Smooth muscle cell (in vitro differentiated cells): Measurements from ENCODE around the gene SLC19A1. TPM values are rescaled to one million over a fixed set of nuclear protein-coding genes. Genes with fewer than 3 reads are reported as not detected.
"Not testable (repeated sequence)": the region's sequence is repeated elsewhere in the genome, so short reads cannot be mapped to it uniquely, and the experiment has no call there.

Source experiments
- DNase-seq: peaks from one replicate; lab custom pipeline; 2025; ENCODE audit not compliant: unreplicated experiment; lab: John Stamatoyannopoulos, UW
- H2AFZ ChIP-seq: fragments of 200-600 bp; sonication (generic); 2 replicates; pipeline ENCODE4 v1.6.0; 2016; ENCODE audit warnings: antibody characterized with exemption, low read depth, mild to moderate bottlenecking
- H3F3A ChIP-seq: fragments of 200-600 bp; sonication (generic); 2 replicates; pipeline ENCODE4 v1.6.0; 2017; ENCODE audit warnings: antibody characterized with exemption, low read depth
- H3K27ac ChIP-seq: fragments of 200-600 bp; sonication (generic); 2 replicates; pipeline ENCODE4 v1.5.1; 2016; ENCODE audit warnings: low read depth, mild to moderate bottlenecking
- H3K27me3 ChIP-seq: fragments of 200-600 bp; sonication (generic); 2 replicates; pipeline ENCODE4 v1.6.1; 2016; ENCODE audit warnings: low read depth, mild to moderate bottlenecking
- H3K36me3 ChIP-seq: fragments of 200-600 bp; sonication (generic); 2 replicates; pipeline ENCODE4 v1.5.1; 2016; ENCODE audit warnings: low read depth
- H3K4me1 ChIP-seq: fragments of 200-600 bp; sonication (generic); 2 replicates; pipeline ENCODE4 v1.5.1; 2016; ENCODE audit warnings: low read depth
- H3K4me2 ChIP-seq: fragments of 200-600 bp; sonication (generic); 2 replicates; pipeline ENCODE4 v1.6.0; 2016; ENCODE audit warnings: mild to moderate bottlenecking
- H3K4me3 ChIP-seq: fragments of 200-600 bp; sonication (generic); 2 replicates; pipeline ENCODE4 v1.5.1; 2016; ENCODE audit warnings: mild to moderate bottlenecking
- H3K79me2 ChIP-seq: fragments of 200-600 bp; sonication (generic); 2 replicates; pipeline ENCODE4 v1.6.0; 2016; ENCODE audit warnings: low read depth, mild to moderate bottlenecking
- H3K9ac ChIP-seq: fragments of 200-600 bp; sonication (generic); 2 replicates; pipeline ENCODE4 v1.6.0; 2016; ENCODE audit warnings: low read depth
- H3K9me3 ChIP-seq: fragments of 200-600 bp; sonication (generic); replicated peaks from 2 replicates; pipeline ENCODE4 v1.5.1; 2016; ENCODE audit warnings: low read depth
- H4K20me1 ChIP-seq: fragments of 200-600 bp; sonication (generic); 2 replicates; pipeline ENCODE4 v1.6.0; 2016; ENCODE audit warnings: low read depth
- CTCF ChIP-seq: fragments of 200-600 bp; sonication (generic); IDR thresholded peaks from 2 replicates; pipeline ENCODE4 v1.5.1; 2017; ENCODE audit warnings: borderline replicate concordance, mild to moderate bottlenecking, antibody characterized with exemption; ENCODE audit not compliant: insufficient read depth, poor library complexity, severe bottlenecking
- WGBS: methylation state at CpG from one replicate; pipeline ENCODE4 v1.1.7; 2016; ENCODE audit warnings: low lambda C conversion rate; 5-methylcytosine and 5-hydroxymethylcytosine counted together
- polyA plus RNA-seq: library from polyadenylated mRNA; unstranded; fragments of >200 nt; fragmentation: Nextera tagmentation; extraction: Ambion mirVana; gene quantifications from 2 replicates; pipeline ENCODE4 v1.2.1, GENCODE V29; 2016
- total RNA-seq: library from RNA; depleted of rRNA; stranded (reverse); fragments of >200 nt; gene quantifications from 2 replicates; pipeline ENCODE4 v1.2.3, GENCODE V29; 2014

Gene SLC19A1
- total and polyA plus RNA-seq, 2 experiments from 2014 or later, result 2.3 to 33.2 TPM

GRCh38 chr21:45528028-45528705 is 14.1 kb downstream of the SLC19A1 start:
- no peak for TF ChIP-seq CTCF
- no peaks in the 10 kb centered on the region for H4K20me1 ChIP-seq
- WGBS, result 89% methylated on average over 18 of the region's 18 CpGs
- no peaks in the 10 kb centered on the region for H3K36me3 ChIP-seq
- H3K4me1 ChIP-seq, result no peaks in the 10 kb centered on the region
- H3F3A ChIP-seq, result no peaks in the 10 kb centered on the region
- H3K79me2 ChIP-seq, result no peaks in the 10 kb centered on the region
- no peak overlapping the region for H3K4me2 ChIP-seq
- H3K9me3 ChIP-seq, result no peaks in the 10 kb centered on the region
- no peak overlapping the region for H2AFZ ChIP-seq
- H3K27ac ChIP-seq, result no peak overlapping the region
- no peak for DNase-seq
- no peaks in the 10 kb centered on the region for H3K27me3 ChIP-seq
- H3K9ac ChIP-seq, result no peak overlapping the region
- H3K4me3 ChIP-seq, result no peak overlapping the region

DNA sequence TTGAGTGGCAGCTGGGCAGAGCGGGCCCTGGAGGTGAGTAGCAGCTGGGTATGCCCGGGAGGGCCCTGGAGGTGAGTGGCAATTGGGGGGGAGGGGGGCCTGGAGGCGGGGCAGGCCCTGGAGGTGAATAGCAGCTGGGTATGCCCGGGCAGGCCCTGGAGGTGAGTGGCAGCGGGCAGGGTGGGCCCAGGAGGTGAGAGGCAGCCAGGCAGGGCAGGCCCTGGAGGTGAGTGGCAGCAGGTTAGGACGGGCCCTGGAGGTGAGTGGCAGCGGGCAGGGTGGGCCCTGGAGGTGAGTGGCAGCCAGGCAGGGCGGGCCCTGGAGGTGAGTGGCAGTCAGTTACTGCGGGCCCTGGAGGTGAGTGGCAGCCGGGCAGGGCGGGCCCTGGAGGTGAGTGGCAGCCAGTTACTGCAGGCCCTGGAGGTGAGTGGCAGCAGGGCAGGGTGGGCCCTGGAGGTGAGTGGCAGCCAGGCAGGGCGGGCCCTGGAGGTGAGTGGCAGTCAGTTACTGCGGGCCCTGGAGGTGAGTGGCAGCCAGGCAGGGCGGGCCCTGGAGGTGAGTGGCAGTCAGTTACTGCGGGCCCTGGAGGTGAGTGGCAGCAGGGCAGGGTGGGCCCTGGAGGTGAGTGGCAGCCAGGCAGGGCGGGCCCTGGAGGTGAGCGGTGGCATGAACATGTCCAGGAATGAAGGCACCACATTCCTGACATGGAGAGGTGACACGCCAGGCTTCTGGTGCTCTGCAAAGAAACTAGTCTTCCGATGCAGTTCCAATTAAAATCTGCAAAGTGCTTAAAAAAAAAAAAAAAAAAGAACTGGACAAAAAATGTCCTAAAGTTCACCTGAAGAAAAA is 14.9 kb downstream of the SLC19A1 start:
- not testable (repeated sequence) for H3K4me3 ChIP-seq, H3K27ac ChIP-seq, H3K4me1 ChIP-seq, H3K79me2 ChIP-seq, H3K27me3 ChIP-seq, H3F3A ChIP-seq, H3K9me3 ChIP-seq, H3K36me3 ChIP-seq, H3K4me2 ChIP-seq, H4K20me1 ChIP-seq, DNase-seq, H2AFZ ChIP-seq, H3K9ac ChIP-seq
- 85% methylated on average over 16 of the region's 19 CpGs for WGBS

GRCh38 chr21:45525910-45526306 is 16.3 kb downstream of the SLC19A1 start:
- TF ChIP-seq CTCF, result no peak
- H3K27me3 ChIP-seq, result no peaks in the 10 kb centered on the region
- H3K9ac ChIP-seq, result no peak overlapping the region
- H4K20me1 ChIP-seq, result no peaks in the 10 kb centered on the region
- H3K36me3 ChIP-seq, result no peaks in the 10 kb centered on the region
- no peaks in the 10 kb centered on the region for H3F3A ChIP-seq
- H3K4me3 ChIP-seq, result no peak overlapping the region
- H3K4me2 ChIP-seq, result no peak overlapping the region
- no peaks in the 10 kb centered on the region for H3K9me3 ChIP-seq
- WGBS, result 97% methylated on average over 11 of the region's 11 CpGs
- no peaks in the 10 kb centered on the region for H3K79me2 ChIP-seq
- H2AFZ ChIP-seq, result no peak overlapping the region
- H3K4me1 ChIP-seq, result no peaks in the 10 kb centered on the region
- no peak overlapping the region for H3K27ac ChIP-seq
- no peak for DNase-seq

DNA sequence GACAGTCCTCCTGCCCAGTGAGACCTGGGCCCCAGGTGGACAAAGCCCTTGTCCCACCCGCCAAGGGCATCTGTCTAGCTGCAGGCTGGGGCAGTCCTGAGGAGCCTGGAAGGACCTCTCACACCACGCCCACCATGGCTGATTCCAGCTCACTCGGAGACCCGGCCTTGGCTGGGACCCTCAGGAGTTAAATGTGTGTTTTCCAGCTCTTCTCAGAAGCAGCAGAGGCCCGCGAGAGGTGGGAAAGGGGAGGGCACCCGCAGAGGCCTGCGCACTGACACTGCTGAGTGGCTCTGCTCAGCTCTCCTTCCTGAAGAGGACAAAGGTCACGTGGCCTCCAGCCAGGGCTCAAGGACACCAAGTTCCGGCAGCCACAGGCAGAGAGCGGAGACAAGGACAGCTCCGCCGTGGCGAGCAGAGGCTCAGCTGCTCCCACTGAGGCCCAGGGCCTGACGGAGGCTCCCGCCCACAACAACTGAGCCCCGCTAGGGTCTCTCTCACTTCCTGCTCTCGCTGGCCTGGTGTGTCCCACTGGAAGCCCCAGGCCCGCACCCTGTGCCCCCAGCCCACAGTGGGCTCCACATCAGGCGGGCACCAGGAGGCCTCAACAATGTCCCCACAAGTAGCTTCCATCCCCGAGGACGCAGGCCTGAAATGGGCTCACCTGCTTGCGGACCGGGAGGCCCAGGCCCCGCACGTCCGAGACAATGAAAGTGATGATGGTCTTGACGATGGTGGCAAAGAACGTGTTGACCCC is 16.9 kb downstream of the SLC19A1 start:
- no peak for DNase-seq
- Histone ChIP-seq H3K9me3 (peaks cover 2% of the 10 kb centered on the region), H3K27ac (no peak overlapping the region), H3K79me2 (no peaks in the 10 kb centered on the region), H3K4me2 (no peak overlapping the region), H3K4me1 (no peaks in the 10 kb centered on the region), H3K9ac (no peak overlapping the region), H3F3A (no peaks in the 10 kb centered on the region), H3K27me3 (no peaks in the 10 kb centered on the region), H3K36me3 (no peaks in the 10 kb centered on the region), H2AFZ (no peak overlapping the region), H3K4me3 (no peak overlapping the region), H4K20me1 (no peaks in the 10 kb centered on the region)
- no peak for TF ChIP-seq CTCF
- WGBS, result 96% methylated on average over 26 of the region's 29 CpGs
